Panc1 (cell line): Measurements from ENCODE around the gene MAPKAPK5. TPM values are rescaled to one million over a fixed set of nuclear protein-coding genes. Genes with fewer than 3 reads are reported as not detected.

Experiments
- ATAC-seq: fragments of 200-7000 bp; cut with Tn5 transposase; 2 replicates; pipeline ENCODE4 v1.9.1; 2020; ENCODE audit warnings: mild to moderate bottlenecking, moderate library complexity
- BruUV-seq: library from RNA; stranded (reverse); fragments of 400-500 nt; replicated peaks from 2 replicates; lab custom pipeline; 2021; lab: Mats Ljungman, UMichigan
- CTCF ChIA-PET: fragments of 300-600 bp; sonication (Branson Sonifier 250); formaldehyde crosslinking; loops from one replicate; lab custom pipeline; 2022; ENCODE audit warnings: antibody characterized with exemption; lab: Charles Lee
- POLR2A ChIA-PET: fragments of 300-600 bp; sonication (Branson Sonifier 250); formaldehyde crosslinking; loops from one replicate; lab custom pipeline; 2022; ENCODE audit warnings: antibody characterized with exemption; lab: Charles Lee
- DNase-seq: peaks from one replicate; pipeline ENCODE4 v3.0.0-alpha.2; 2010; ENCODE audit warnings: low read depth, low spot score
- H3K27ac ChIP-seq: 2 replicates; pipeline ENCODE4 v1.5.1; 2011; ENCODE audit warnings: mild to moderate bottlenecking, low read length, inconsistent platforms
- H3K27me3 ChIP-seq: fragments of 200-500 bp; sonication (Bioruptor generic); 2 replicates; pipeline ENCODE4 v1.6.0; 2014; ENCODE audit warnings: low read length, inconsistent platforms; ENCODE audit not compliant: control insufficient read depth, insufficient read depth
- H3K36me3 ChIP-seq: fragments of 200-500 bp; sonication (Bioruptor generic); 2 replicates; pipeline ENCODE4 v1.5.1; 2014; ENCODE audit warnings: inconsistent platforms, mild to moderate bottlenecking, low read length, moderate library complexity; ENCODE audit not compliant: control insufficient read depth, insufficient read depth
- H3K4me1 ChIP-seq: 2 replicates; pipeline ENCODE4 v1.5.1; 2011; ENCODE audit warnings: inconsistent platforms, mild to moderate bottlenecking, low read length, moderate library complexity; ENCODE audit not compliant: control insufficient read depth, insufficient read depth
- H3K4me3 ChIP-seq, 2 experiments: 2 replicates each; pipeline ENCODE4 v1.5.1; 2011 to 2012; ENCODE audit warnings: low read depth in 2 of 2, low read length in 2 of 2, mild to moderate bottlenecking in 2 of 2, inconsistent platforms in 1 of 2, moderate library complexity in 1 of 2
- H3K9me3 ChIP-seq: fragments of 200-500 bp; sonication (Bioruptor generic); 2 replicates; pipeline ENCODE4 v1.5.1; 2014; ENCODE audit warnings: low read depth, mild to moderate bottlenecking, inconsistent platforms, low read length, moderate library complexity; ENCODE audit not compliant: control insufficient read depth, insufficient read depth
- POLR2AphosphoS5 ChIP-seq: IDR thresholded peaks from 2 replicates; pipeline ENCODE4 v1.6.1; 2012; ENCODE audit warnings: mild to moderate bottlenecking, low read depth, low read length, moderate library complexity
- SIN3A ChIP-seq: IDR thresholded peaks from 2 replicates; pipeline ENCODE4 v1.6.1; 2012; ENCODE audit warnings: low read depth, mild to moderate bottlenecking, low read length, moderate library complexity, borderline replicate concordance; ENCODE audit not compliant: insufficient read depth
- TCF7L2 ChIP-seq: IDR thresholded peaks from 2 replicates; pipeline ENCODE4 v1.6.1; 2011; ENCODE audit warnings: mild to moderate bottlenecking, low read depth, low read length, inconsistent platforms
- in situ Hi-C: cut with HindIII; loops from 2 replicates; pipeline ENCODE4 v1.10.0; 2016; ENCODE audit warnings: low sequenced_read_pairs, low pct_unique_long_range_greater_than_20kb
- intact Hi-C: fragments of 100-400 bp; cut with micrococcal nuclease; formaldehyde crosslinking; loops from one replicate; pipeline ENCODE4 v1.10.0; 2022; ENCODE audit not compliant: unreplicated experiment
- total RNA-seq: library from RNA; stranded (reverse); gene quantifications from one replicate; pipeline ENCODE4 v1.2.1, GENCODE V29; 2021; ENCODE audit not compliant: unreplicated experiment
- TF ChIP-seq, protein P1 (sequence below): fragments of 450-650 bp; IDR thresholded peaks from 2 replicates; pipeline ENCODE4 v1.5.1; 2017; ENCODE audit warnings: mild to moderate bottlenecking
- TF ChIP-seq, protein P2 (sequence below), 2 experiments: IDR thresholded peaks; 2 replicates each; pipeline ENCODE4 v1.6.1; 2011 to 2012; ENCODE audit warnings: low read depth in 2 of 2, control low read depth in 1 of 2, low read length in 1 of 2, mild to moderate bottlenecking in 1 of 2, moderate library complexity in 1 of 2; ENCODE audit not compliant: insufficient read depth in 1 of 2

MAPKAPK5 gene
- total RNA-seq, 1 experiment from 2014 or later, result 49.7 TPM

DNA sequence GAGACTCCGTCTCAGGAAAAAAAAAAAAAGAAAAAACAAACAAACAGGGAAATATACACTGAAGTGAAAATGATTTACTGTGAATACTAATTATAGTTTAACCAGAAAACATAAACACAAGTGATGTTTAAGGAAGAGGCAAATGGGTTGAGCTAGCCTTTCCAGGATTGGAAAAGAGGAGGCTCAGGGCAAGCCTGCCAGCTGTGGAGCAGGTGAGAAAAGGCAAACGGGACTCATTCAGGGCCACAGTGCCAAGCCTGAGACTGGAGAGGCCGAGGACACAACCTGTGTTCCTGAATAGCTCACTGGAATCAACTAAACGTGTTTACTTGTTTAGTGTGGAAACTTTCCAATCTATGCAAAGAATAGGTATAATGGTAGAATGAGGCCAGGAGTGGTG lies 35.7 kb upstream of the MAPKAPK5 start:
- CTCF ChIA-PET, result no interaction called here
- Histone ChIP-seq H3K4me3 (no peak overlapping the region), H3K9me3 (no peaks in the 10 kb centered on the region), H3K27me3 (no peaks in the 10 kb centered on the region), H3K36me3 (no peaks in the 10 kb centered on the region), H3K4me1 (no peaks in the 10 kb centered on the region), H3K27ac (no peak overlapping the region)
- no peak for DNase-seq
- TF ChIP-seq SIN3A, result no peak
- TF ChIP-seq, protein P1, sequence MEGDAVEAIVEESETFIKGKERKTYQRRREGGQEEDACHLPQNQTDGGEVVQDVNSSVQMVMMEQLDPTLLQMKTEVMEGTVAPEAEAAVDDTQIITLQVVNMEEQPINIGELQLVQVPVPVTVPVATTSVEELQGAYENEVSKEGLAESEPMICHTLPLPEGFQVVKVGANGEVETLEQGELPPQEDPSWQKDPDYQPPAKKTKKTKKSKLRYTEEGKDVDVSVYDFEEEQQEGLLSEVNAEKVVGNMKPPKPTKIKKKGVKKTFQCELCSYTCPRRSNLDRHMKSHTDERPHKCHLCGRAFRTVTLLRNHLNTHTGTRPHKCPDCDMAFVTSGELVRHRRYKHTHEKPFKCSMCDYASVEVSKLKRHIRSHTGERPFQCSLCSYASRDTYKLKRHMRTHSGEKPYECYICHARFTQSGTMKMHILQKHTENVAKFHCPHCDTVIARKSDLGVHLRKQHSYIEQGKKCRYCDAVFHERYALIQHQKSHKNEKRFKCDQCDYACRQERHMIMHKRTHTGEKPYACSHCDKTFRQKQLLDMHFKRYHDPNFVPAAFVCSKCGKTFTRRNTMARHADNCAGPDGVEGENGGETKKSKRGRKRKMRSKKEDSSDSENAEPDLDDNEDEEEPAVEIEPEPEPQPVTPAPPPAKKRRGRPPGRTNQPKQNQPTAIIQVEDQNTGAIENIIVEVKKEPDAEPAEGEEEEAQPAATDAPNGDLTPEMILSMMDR, result no peak
- TF ChIP-seq POLR2AphosphoS5, result no peak
- TF ChIP-seq TCF7L2, result no peak
- TF ChIP-seq, protein P2, sequence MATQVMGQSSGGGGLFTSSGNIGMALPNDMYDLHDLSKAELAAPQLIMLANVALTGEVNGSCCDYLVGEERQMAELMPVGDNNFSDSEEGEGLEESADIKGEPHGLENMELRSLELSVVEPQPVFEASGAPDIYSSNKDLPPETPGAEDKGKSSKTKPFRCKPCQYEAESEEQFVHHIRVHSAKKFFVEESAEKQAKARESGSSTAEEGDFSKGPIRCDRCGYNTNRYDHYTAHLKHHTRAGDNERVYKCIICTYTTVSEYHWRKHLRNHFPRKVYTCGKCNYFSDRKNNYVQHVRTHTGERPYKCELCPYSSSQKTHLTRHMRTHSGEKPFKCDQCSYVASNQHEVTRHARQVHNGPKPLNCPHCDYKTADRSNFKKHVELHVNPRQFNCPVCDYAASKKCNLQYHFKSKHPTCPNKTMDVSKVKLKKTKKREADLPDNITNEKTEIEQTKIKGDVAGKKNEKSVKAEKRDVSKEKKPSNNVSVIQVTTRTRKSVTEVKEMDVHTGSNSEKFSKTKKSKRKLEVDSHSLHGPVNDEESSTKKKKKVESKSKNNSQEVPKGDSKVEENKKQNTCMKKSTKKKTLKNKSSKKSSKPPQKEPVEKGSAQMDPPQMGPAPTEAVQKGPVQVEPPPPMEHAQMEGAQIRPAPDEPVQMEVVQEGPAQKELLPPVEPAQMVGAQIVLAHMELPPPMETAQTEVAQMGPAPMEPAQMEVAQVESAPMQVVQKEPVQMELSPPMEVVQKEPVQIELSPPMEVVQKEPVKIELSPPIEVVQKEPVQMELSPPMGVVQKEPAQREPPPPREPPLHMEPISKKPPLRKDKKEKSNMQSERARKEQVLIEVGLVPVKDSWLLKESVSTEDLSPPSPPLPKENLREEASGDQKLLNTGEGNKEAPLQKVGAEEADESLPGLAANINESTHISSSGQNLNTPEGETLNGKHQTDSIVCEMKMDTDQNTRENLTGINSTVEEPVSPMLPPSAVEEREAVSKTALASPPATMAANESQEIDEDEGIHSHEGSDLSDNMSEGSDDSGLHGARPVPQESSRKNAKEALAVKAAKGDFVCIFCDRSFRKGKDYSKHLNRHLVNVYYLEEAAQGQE (IDR thresholded peaks at IDR 0.05; ENCODE audit: insufficient read depth in 1 of 2, low read depth in 2 of 2, low read length in 1 of 2), result no peak
- in situ Hi-C loops, result no loop called here
- POLR2A ChIA-PET, result no interaction called here
- no peak for ATAC-seq
- BruUV-seq, result no TSS peak
- intact Hi-C loops, result no loop called here

DNA sequence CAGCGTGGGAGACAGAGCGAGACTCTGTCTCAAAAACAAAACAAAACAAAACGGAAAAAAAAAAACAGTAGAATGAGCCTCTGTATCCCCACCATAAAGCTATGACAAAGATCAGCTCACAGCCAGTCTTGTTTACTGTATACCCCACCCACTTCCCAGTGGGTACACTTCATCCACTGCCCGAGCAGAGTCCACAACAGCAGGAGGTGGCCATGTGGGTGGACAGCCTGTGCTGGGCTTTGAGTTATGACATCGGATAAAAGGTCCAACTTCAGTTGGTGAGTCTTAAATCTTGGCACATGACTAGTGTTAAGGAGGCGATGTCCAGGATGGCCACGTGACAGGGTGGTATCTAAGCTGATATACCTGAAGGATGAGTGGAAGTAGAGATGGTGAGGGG lies 34.8 kb upstream of the MAPKAPK5 start:
- intact Hi-C loops, result no loop called here
- in situ Hi-C loops, result no loop called here
- Histone ChIP-seq H3K4me3 (no peak overlapping the region), H3K36me3 (no peaks in the 10 kb centered on the region), H3K9me3 (no peaks in the 10 kb centered on the region), H3K27me3 (no peaks in the 10 kb centered on the region), H3K27ac (no peak overlapping the region), H3K4me1 (no peaks in the 10 kb centered on the region)
- ChIA-PET CTCF (no interaction called here), POLR2A (no interaction called here)
- no TSS peak for BruUV-seq
- DNase-seq (no peak), ATAC-seq (no peak)
- TF ChIP-seq TCF7L2 (no peak), POLR2AphosphoS5 (no peak), SIN3A (no peak)
- TF ChIP-seq, protein P2 (IDR thresholded peaks at IDR 0.05; ENCODE audit: insufficient read depth in 1 of 2, low read depth in 2 of 2, low read length in 1 of 2), result no peak
- TF ChIP-seq, protein P1, result no peak
